Activated CD8-positive, alpha-beta T cell treated with anti-CD3 and anti-CD28 coated beads, Interleukin-2, amount 10 ng/mL, durations not matched to agents 7 days and 5 days (primary cell): Measurements from ENCODE around the gene CYP46A1. TPM values are rescaled to one million over a fixed set of nuclear protein-coding genes. Genes with fewer than 3 reads are reported as not detected.

Experiments used
- ATAC-seq: fragments of 150-1000 bp; cut with Tn5 transposase; one replicate; pipeline ENCODE4 v1.10.0; 2021; ENCODE audit warnings: moderate library complexity
- CTCF ChIA-PET: fragments of 350-600 bp; sonication (Branson Sonifier 250); formaldehyde crosslinking; loops from one replicate; lab custom pipeline; 2021; ENCODE audit warnings: antibody characterized with exemption; lab: Charles Lee
- POLR2A ChIA-PET: fragments of 350-600 bp; sonication (Branson Sonifier 250); formaldehyde crosslinking; loops from one replicate; lab custom pipeline; 2021; ENCODE audit warnings: antibody characterized with exemption; lab: Charles Lee
- DNase-seq: peaks from one replicate; pipeline ENCODE4 v3.0.0-alpha.2; 2020
- H3K27ac Mint-ChIP-seq: one replicate; pipeline ENCODE4 v1.8.0; 2021; ENCODE audit warnings: mild to moderate bottlenecking, mixed read lengths
- H3K27me3 Mint-ChIP-seq: one replicate; pipeline ENCODE4 v1.8.0; 2021; ENCODE audit warnings: low read depth, mixed read lengths
- H3K36me3 Mint-ChIP-seq: one replicate; pipeline ENCODE4 v1.8.0; 2021; ENCODE audit warnings: low read depth, mixed read lengths
- H3K4me1 Mint-ChIP-seq: one replicate; pipeline ENCODE4 v1.8.0; 2021; ENCODE audit warnings: low read depth, mixed read lengths
- H3K4me3 Mint-ChIP-seq: one replicate; pipeline ENCODE4 v1.8.0; 2021; ENCODE audit warnings: mild to moderate bottlenecking, mixed read lengths
- H3K9me3 Mint-ChIP-seq: one replicate; pipeline ENCODE4 v1.8.0; 2022; ENCODE audit warnings: mixed read lengths; ENCODE audit not compliant: insufficient read depth
- total RNA-seq, 2 experiments: library from RNA; stranded (reverse); gene quantifications; one replicate each; pipeline ENCODE4 v1.2.3, GENCODE V29; 2021

The CYP46A1 gene
- total RNA-seq, 2 experiments from 2014 or later = not detected

- Mint-ChIP-seq H3K36me3 (no peaks in the 10 kb centered on the region), H3K9me3 (no peaks in the 10 kb centered on the region), H3K4me1 (no peaks in the 10 kb centered on the region), H3K27ac (no peak overlapping the region), H3K4me3 (no peak overlapping the region), H3K27me3 (peaks cover 12% of the 10 kb centered on the region)
- CTCF ChIA-PET = interaction anchor here (0.5 to 2.1 kb wide), 2 partner anchors 13 to 153 kb away, joined by 4 to 7 read pairs; no protein-coding TSS in a partner anchor
- no peak for ATAC-seq
- DNase-seq = no peak
- POLR2A ChIA-PET = no interaction called here
Measured at GRCh38 chr14:99731547-99732435, 47.7 kb downstream of the CYP46A1 start.

DNA sequence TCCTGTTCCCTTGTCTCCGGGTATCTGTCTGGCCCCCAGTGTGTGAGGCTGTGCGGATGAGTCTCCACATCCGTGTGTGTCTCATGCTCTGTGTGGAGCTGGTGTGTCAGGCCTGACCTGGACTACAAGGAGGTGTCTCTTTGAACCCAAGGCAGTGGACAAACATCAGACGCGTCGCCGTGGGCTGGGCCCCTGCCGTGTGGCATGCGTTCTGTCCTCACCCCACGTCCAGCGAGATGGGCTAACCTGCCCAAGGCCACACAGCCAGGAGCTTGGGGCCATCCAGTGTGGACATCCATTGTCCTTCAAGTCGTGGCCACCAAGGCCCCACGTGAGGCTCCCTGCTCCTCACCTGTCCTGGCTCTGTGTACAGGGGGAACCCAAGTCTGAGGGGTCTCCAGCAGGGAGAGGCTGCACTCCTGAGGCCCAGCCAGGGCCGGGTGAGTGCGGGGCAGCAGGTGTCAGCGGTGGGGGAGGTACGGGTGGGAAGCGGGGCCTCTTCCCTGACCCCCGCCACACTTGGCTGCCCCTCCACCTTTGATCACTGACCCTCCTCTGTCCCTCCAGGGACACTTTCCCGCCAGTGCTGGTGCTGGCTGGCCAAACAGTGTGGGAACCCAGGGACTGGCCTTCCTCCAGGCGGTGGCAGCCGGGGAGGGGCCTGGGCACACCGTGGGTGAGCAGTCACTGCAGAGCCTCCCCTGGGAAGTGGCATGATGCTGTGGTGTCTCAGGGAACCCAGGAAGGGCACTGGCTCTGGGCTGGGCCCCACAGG lies 48.5 kb downstream of the CYP46A1 start:
- ATAC-seq (no peak), DNase-seq (no peak)
- CTCF ChIA-PET = interaction anchor here (0.5 kb wide), 1 partner anchor 14 kb away, joined by 4 read pairs; no protein-coding TSS in a partner anchor
- H3K27me3 Mint-ChIP-seq = peaks cover 17% of the 10 kb centered on the region
- H3K36me3 Mint-ChIP-seq = no peaks in the 10 kb centered on the region
- no peak overlapping the region for H3K27ac Mint-ChIP-seq
- no peaks in the 10 kb centered on the region for H3K9me3 Mint-ChIP-seq
- H3K4me3 Mint-ChIP-seq = no peak overlapping the region
- POLR2A ChIA-PET = no interaction called here
- H3K4me1 Mint-ChIP-seq = no peaks in the 10 kb centered on the region

DNA sequence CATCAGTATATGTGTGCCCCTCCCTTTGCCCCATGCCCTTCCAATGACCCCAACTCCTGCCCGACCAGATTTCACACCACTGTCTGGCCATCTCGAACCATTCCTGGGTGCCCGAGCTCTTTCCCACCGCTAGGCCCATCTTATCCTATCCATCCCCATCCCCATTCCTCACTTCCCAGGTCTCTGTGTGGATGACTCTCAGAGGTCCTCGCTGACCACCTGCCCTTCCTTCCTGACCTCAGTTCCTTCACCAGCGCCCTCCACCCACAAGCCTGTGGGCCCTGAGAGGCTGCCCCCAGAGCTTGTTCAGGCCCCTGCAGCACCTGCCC lies 49.1 kb downstream of the CYP46A1 start:
- no peaks in the 10 kb centered on the region for H3K36me3 Mint-ChIP-seq
- ATAC-seq (no peak), DNase-seq (no peak)
- H3K27ac Mint-ChIP-seq = no peak overlapping the region
- no peaks in the 10 kb centered on the region for H3K4me1 Mint-ChIP-seq
- ChIA-PET CTCF (no interaction called here), POLR2A (no interaction called here)
- H3K9me3 Mint-ChIP-seq = no peaks in the 10 kb centered on the region
- no peak overlapping the region for H3K4me3 Mint-ChIP-seq
- peaks cover 17% of the 10 kb centered on the region for H3K27me3 Mint-ChIP-seq

- ChIA-PET CTCF (no interaction called here), POLR2A (no interaction called here)
- Mint-ChIP-seq H3K27ac (no peak overlapping the region), H3K36me3 (no peaks in the 10 kb centered on the region), H3K4me3 (no peak overlapping the region), H3K4me1 (no peaks in the 10 kb centered on the region), H3K27me3 (peaks cover 18% of the 10 kb centered on the region), H3K9me3 (no peaks in the 10 kb centered on the region)
- ATAC-seq = no peak
- DNase-seq = no peak
Measured at GRCh38 chr14:99733540-99734405, 49.7 kb downstream of the CYP46A1 start.

DNA sequence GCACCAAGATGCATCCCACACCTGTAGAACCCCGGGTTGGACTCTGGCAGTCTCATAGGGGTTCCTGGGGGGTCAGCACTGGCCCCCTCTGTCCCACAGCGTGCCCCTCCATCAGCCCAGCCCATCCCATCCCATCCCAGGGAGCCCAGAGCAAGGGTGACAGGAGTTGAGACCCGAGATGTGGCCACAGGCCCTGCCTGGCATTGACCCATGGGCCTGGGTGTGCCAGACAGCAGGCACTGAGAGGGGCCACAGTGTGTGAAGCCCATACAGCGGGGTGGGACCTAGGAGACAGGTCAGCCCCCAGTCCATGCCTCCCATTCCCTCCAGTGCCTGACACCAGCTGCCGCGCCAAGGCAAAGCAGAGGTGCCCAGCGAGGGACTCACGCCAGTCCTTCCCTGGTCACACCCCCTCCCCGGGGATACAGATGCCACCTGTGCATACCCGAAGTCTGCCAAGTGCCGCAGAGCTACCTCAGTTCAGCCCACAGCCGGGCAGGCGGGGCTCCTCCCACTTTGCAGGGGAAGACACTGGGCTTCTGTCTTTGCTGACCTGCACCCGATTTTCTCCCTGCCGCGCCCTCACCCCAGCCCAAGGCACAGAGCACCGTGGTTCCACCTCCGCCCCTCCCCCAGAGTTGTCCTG lies 50.4 kb downstream of the CYP46A1 start:
- DNase-seq (no peak), ATAC-seq (no peak)
- Mint-ChIP-seq H3K36me3 (no peaks in the 10 kb centered on the region), H3K4me1 (no peaks in the 10 kb centered on the region), H3K27me3 (peaks cover 22% of the 10 kb centered on the region), H3K9me3 (no peaks in the 10 kb centered on the region), H3K27ac (no peak overlapping the region), H3K4me3 (no peak overlapping the region)
- ChIA-PET POLR2A (no interaction called here), CTCF (interaction anchor here (0.7 kb wide), 1 partner anchor 151 kb away, joined by 3 read pairs; no protein-coding TSS in a partner anchor)

GRCh38 chr14:99735189-99736135 lies 51.4 kb downstream of the CYP46A1 start:
- ChIA-PET CTCF (interaction anchor here (0.7 kb wide), 1 partner anchor 151 kb away, joined by 3 read pairs; no protein-coding TSS in a partner anchor), POLR2A (no interaction called here)
- DNase-seq (no peak), ATAC-seq (no peak)
- H3K27me3 Mint-ChIP-seq = peaks cover 26% of the 10 kb centered on the region
- H3K4me3 Mint-ChIP-seq = no peak overlapping the region
- no peak overlapping the region for H3K27ac Mint-ChIP-seq
- no peaks in the 10 kb centered on the region for H3K4me1 Mint-ChIP-seq
- H3K36me3 Mint-ChIP-seq = no peaks in the 10 kb centered on the region
- H3K9me3 Mint-ChIP-seq = no peaks in the 10 kb centered on the region

GRCh38 chr14:99736603-99737371 lies 52.7 kb downstream of the CYP46A1 start:
- ATAC-seq (no peak), DNase-seq (no peak)
- ChIA-PET POLR2A (interaction anchor here (0.7 kb wide), 1 partner anchor 818 kb away, joined by 3 read pairs; no protein-coding TSS in a partner anchor), CTCF (no interaction called here)
- peaks cover 25% of the 10 kb centered on the region for H3K27me3 Mint-ChIP-seq
- H3K36me3 Mint-ChIP-seq = no peaks in the 10 kb centered on the region
- H3K9me3 Mint-ChIP-seq = no peaks in the 10 kb centered on the region
- no peaks in the 10 kb centered on the region for H3K4me1 Mint-ChIP-seq
- H3K27ac Mint-ChIP-seq = no peak overlapping the region
- H3K4me3 Mint-ChIP-seq = no peak overlapping the region

GRCh38 chr14:99737451-99737951 lies 53.4 kb downstream of the CYP46A1 start:
- no peak for DNase-seq
- H3K36me3 Mint-ChIP-seq = no peaks in the 10 kb centered on the region
- no peaks in the 10 kb centered on the region for H3K9me3 Mint-ChIP-seq
- ATAC-seq = no peak
- no peak overlapping the region for H3K27ac Mint-ChIP-seq
- H3K27me3 Mint-ChIP-seq = peaks cover 23% of the 10 kb centered on the region
- CTCF ChIA-PET = no interaction called here
- no peaks in the 10 kb centered on the region for H3K4me1 Mint-ChIP-seq
- POLR2A ChIA-PET = no interaction called here
- no peak overlapping the region for H3K4me3 Mint-ChIP-seq

DNA sequence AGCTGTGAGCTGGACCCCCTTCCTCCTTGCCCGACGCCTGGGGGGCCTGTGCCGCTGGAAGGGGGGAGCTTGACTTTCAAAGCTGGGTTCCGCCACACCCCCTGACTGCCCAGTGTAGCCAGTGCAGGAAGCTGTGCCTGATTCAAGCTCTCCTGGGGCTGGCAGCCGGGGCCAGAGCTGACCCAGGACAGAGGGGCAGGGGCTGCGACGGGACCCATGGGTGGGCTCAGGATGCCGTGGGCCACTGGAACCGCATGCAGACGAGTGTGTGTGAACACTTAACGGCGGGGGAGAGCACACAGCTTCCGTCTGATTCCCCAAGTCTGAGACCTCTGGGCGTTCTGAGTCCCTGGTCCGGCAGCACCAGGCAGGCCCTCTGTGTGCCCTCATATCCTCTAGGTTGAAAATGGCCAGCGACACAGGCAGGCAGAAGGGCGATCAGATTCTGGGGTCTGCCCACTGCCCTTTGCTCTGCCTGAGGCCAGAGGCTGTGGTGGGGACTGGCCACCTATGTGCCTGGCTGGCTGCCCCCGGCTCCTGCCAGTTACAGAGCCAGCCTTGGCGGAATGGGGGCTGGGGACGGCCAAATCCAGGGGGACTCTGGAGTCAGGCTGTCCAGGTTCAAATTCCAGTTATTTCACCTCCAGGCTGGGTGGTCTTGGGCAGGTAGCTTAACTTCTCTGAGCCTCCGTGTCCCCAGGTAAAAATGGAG lies 54.0 kb downstream of the CYP46A1 start:
- DNase-seq (no peak), ATAC-seq (no peak)
- POLR2A ChIA-PET = no interaction called here
- Mint-ChIP-seq H3K9me3 (no peaks in the 10 kb centered on the region), H3K27ac (no peak overlapping the region), H3K27me3 (peaks cover 23% of the 10 kb centered on the region), H3K4me1 (no peaks in the 10 kb centered on the region), H3K4me3 (no peak overlapping the region), H3K36me3 (no peaks in the 10 kb centered on the region)
- CTCF ChIA-PET = no interaction called here
